Epithelial cell of prostate (primary cell): ENCODE data around the gene FAM107B.
"Not testable (repeated sequence)": the region's sequence is repeated elsewhere in the genome, so short reads cannot be mapped to it uniquely, and the experiment has no call there.

Experiments used
- DNase-seq: peaks from one replicate; pipeline ENCODE4 v3.0.0-alpha.2; 2011; ENCODE audit warnings: low read depth, low spot score
- H3K27ac ChIP-seq: fragments of 450-650 bp; 2 replicates; pipeline ENCODE4 v1.5.1; 2017; ENCODE audit warnings: mild to moderate bottlenecking

The FAM107B gene

GRCh38 chr10:14737808-14738545 is 36.7 kb downstream of the FAM107B start:
- DNase-seq: no peak
- no peak overlapping the region for H3K27ac ChIP-seq

GRCh38 chr10:14736600-14737081 is 38.1 kb downstream of the FAM107B start:
- DNase-seq: no peak
- no peak overlapping the region for H3K27ac ChIP-seq

GRCh38 chr10:14736043-14736442 is 38.7 kb downstream of the FAM107B start:
- no peak for DNase-seq
- H3K27ac ChIP-seq: no peak overlapping the region

GRCh38 chr10:14731875-14732512 is 42.7 kb downstream of the FAM107B start:
- DNase-seq: no peak
- no peak overlapping the region for H3K27ac ChIP-seq

GRCh38 chr10:14728346-14728745 is 46.4 kb downstream of the FAM107B start:
- no peak for DNase-seq
- H3K27ac ChIP-seq: no peak overlapping the region

GRCh38 chr10:14727924-14728323 is 46.8 kb downstream of the FAM107B start:
- DNase-seq: no peak
- H3K27ac ChIP-seq: no peak overlapping the region

GRCh38 chr10:14727465-14727864 is 47.2 kb downstream of the FAM107B start:
- H3K27ac ChIP-seq: no peak overlapping the region
- DNase-seq: no peak

GRCh38 chr10:14724931-14725330 is 49.8 kb downstream of the FAM107B start:
- no peak overlapping the region for H3K27ac ChIP-seq
- no peak for DNase-seq

- no peak overlapping the region for H3K27ac ChIP-seq
- no peak for DNase-seq
Measured at GRCh38 chr10:14723052-14723689, 51.5 kb downstream of the FAM107B start.

- no peak overlapping the region for H3K27ac ChIP-seq
- no peak for DNase-seq
Measured at GRCh38 chr10:14717552-14717951, 57.1 kb downstream of the FAM107B start.

- H3K27ac ChIP-seq: no peak overlapping the region
- DNase-seq: no peak
Measured at GRCh38 chr10:14712991-14713424, 61.7 kb downstream of the FAM107B start.

- H3K27ac ChIP-seq, DNase-seq: not testable (repeated sequence)
Measured at GRCh38 chr10:14709344-14709743, 65.4 kb downstream of the FAM107B start.

GRCh38 chr10:14707481-14707880 is 67.2 kb downstream of the FAM107B start:
- no peak for DNase-seq
- H3K27ac ChIP-seq: no peak overlapping the region

- no peak for DNase-seq
Measured at GRCh38 chr10:14705548-14706230, 69.0 kb downstream of the FAM107B start.

GRCh38 chr10:14703631-14704001 is 71.1 kb downstream of the FAM107B start:
- no peak for DNase-seq
- no peak overlapping the region for H3K27ac ChIP-seq

More at GRCh38 chr10:14705548-14706230, 69.0 kb downstream of the FAM107B start:
- no peak overlapping the region for H3K27ac ChIP-seq

GRCh38 chr10:14701466-14701865 is 73.2 kb downstream of the FAM107B start:
- DNase-seq: no peak
- no peak overlapping the region for H3K27ac ChIP-seq

- no peak overlapping the region for H3K27ac ChIP-seq
- no peak for DNase-seq
Measured at GRCh38 chr10:14700546-14700945, 74.2 kb downstream of the FAM107B start.

GRCh38 chr10:14699482-14699881 is 75.2 kb downstream of the FAM107B start:
- no peak overlapping the region for H3K27ac ChIP-seq
- no peak for DNase-seq

- no peak for DNase-seq
Measured at GRCh38 chr10:14698829-14699170, 75.9 kb downstream of the FAM107B start.

GRCh38 chr10:14698111-14698828 is 76.4 kb downstream of the FAM107B start:
- no peak for DNase-seq
- no peak overlapping the region for H3K27ac ChIP-seq

More at GRCh38 chr10:14698829-14699170, 75.9 kb downstream of the FAM107B start:
- H3K27ac ChIP-seq: no peak overlapping the region
